ENCODE results near the gene EIF2D.

EIF2D gene

DNA sequence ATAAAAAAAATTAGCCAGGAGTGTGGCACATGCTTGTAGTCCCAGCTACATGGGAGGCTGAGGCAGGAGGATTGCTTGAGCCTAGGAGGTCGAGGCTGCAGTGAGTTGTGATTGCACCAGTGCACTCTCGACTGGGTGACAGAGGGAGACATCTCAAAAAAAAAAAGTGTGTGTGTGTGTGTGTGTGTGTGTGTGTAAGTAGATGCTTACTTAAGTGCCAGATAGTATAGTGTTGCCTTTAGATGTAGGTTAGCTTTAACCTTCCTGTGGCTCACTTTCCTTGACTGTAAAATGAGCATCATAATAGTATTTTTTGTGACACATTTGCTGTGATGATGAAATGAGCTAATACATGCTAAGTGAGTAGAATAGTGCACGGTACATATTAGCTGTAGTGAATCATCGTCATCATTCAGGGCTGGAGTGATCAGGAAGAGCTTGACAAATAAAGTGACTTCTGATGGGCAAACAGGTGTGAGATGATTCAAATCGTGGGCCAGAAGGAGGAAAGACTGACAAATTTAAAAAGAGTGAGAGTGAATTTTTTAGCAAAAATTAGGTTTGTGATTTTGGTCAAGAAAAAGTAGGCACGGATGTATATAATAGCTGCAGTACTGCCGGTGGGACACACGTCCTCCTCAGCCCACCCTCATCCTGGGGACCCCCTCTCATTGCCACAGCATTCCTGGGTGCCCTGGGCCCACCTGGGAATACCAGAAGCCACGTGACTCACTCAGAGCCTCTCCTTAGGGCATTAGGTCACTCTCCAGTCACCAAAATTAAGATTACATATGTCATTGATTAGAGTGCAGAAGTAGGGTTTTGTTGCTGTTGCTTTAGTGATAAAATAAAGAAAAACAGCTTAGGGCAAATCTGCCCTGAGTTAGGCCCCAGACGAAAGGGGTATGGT is 33.9 kb downstream of the EIF2D start:
- H3K27me3 ChIP-seq (ENCODE audit: insufficient read depth, low read length): no peaks in the 10 kb centered on the region
- H3K4me1 ChIP-seq (ENCODE audit: insufficient read depth, low read length): no peaks in the 10 kb centered on the region
- H3K4me3 ChIP-seq (ENCODE audit: low read length): no peak overlapping the region
- no peak overlapping the region for H3K9ac ChIP-seq (ENCODE audit: low read depth, low read length)
- H3K9me3 ChIP-seq (ENCODE audit: insufficient read depth, low read depth, low read length): no peaks in the 10 kb centered on the region
- no peaks in the 10 kb centered on the region for H3K36me3 ChIP-seq (ENCODE audit: insufficient read depth, low read length)
- 82% methylated on average over 10 of the region's 10 CpGs for WGBS
- no peak overlapping the region for H3K27ac ChIP-seq (ENCODE audit: low read depth, low read length)

DNA sequence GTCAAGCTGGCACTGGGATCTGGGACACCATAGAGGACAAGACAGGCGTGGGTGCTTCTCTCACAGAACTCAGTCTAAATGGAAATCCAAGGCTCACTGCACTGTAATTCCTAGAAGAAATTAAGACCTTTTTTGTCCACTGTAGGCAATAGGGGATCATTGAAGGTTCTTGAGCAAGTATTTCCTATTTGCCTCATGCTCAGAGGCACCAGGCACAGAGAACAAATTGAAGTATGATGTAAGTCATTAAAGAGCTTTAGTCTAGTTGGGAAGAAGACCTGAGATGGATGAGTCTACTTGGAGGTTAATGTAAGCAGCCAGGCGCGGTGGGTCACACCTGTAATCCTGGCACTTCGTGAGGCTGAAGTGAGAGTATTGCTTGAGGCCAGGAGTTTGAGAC is 34.6 kb downstream of the EIF2D start:
- Histone ChIP-seq H3K9ac (ENCODE audit: low read depth, low read length) (no peak overlapping the region), H3K27ac (ENCODE audit: low read depth, low read length) (no peak overlapping the region), H3K27me3 (ENCODE audit: insufficient read depth, low read length) (no peaks in the 10 kb centered on the region), H3K4me1 (ENCODE audit: insufficient read depth, low read length) (no peaks in the 10 kb centered on the region), H3K4me3 (ENCODE audit: low read length) (no peak overlapping the region), H3K36me3 (ENCODE audit: insufficient read depth, low read length) (no peaks in the 10 kb centered on the region), H3K9me3 (ENCODE audit: insufficient read depth, low read depth, low read length) (no peaks in the 10 kb centered on the region)
- 71% methylated on average over 4 of the region's 4 CpGs for WGBS

DNA sequence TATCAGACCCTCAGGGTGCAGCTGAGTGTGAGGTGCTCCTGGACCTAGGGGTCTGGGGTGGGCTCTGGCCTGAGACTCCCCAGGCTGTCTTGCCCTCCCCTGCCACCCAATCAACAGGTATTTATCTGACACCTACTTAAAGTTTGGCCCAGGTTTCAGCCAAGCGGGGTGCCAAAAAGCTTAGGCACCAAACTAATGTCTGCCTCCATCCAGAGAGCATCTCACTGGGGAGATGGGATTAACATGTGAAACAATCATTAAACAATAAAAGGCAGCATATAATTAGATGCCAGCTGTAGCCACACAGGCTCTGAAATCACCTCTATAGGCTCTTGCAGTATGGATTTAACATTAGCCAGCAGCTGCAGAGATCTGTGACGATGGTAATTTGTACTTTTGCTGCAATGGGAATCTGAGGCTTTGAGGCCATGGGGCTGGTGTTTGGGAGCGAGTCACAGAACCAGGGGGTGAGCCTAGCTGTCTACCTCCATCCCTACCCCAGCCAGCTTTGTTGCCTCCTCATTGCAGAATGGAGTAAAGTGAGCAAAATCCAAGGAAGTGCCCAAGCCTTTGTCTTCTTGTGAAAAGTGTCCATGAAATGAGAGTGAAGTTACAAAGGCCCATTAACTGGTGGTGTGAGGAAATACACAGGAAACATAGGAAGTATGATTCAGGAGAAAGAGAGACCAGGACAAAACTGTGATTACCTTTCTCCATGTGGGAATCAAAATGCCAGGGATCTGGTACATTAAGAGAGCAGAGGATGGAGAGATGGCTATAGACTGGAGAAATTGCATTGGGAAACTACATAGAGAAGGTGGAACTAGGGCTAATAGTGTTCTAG is 36.1 kb downstream of the EIF2D start:
- H3K9ac ChIP-seq (ENCODE audit: low read depth, low read length): no peak overlapping the region
- WGBS: 98% methylated on average over 3 of the region's 3 CpGs
- H3K36me3 ChIP-seq (ENCODE audit: insufficient read depth, low read length): no peaks in the 10 kb centered on the region
- no peak overlapping the region for H3K4me3 ChIP-seq (ENCODE audit: low read length)
- no peaks in the 10 kb centered on the region for H3K9me3 ChIP-seq (ENCODE audit: insufficient read depth, low read depth, low read length)
- H3K27ac ChIP-seq (ENCODE audit: low read depth, low read length): no peak overlapping the region
- no peaks in the 10 kb centered on the region for H3K4me1 ChIP-seq (ENCODE audit: insufficient read depth, low read length)
- H3K27me3 ChIP-seq (ENCODE audit: insufficient read depth, low read length): no peaks in the 10 kb centered on the region

DNA sequence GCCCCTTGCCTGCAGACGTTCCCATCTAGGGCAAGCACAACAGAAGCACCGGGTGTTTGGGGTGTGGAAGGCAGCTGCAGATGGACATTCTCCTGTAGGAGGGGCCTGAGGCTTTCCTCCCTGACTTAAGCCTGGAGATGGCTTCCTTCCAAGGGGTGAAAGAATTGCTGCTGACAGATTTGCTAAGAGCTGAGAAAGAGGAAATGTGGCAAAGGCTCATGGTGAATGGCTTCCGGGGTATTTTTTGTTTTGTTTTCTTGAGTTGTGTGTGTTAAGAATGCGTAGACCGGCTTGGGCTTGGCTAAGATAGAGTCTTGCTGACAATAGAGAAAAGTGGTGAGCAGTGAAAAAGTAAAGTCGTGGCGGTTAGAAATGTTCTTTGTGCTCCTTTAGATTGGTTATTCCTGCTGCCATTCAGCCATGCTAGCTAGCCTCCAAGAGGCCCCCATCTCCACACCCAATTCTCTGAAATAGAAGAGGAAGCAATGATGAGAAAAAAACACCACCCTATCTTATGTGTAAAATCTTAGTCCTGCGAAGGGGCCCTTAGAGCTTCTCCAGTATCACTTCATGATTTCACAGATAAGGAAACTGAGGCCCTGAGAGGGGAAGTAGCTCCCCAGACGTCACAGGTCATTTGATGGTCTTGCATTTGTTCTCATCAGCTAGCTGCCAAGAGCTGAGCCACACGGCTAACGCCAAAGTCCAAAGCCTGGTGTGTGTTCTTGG is 36.9 kb downstream of the EIF2D start:
- no peaks in the 10 kb centered on the region for H3K27me3 ChIP-seq (ENCODE audit: insufficient read depth, low read length)
- H3K4me3 ChIP-seq (ENCODE audit: low read length): no peak overlapping the region
- 77% methylated on average over 11 of the region's 11 CpGs for WGBS
- H3K9ac ChIP-seq (ENCODE audit: low read depth, low read length): no peak overlapping the region
- H3K4me1 ChIP-seq (ENCODE audit: insufficient read depth, low read length): no peaks in the 10 kb centered on the region
- H3K27ac ChIP-seq (ENCODE audit: low read depth, low read length): no peak overlapping the region
- H3K36me3 ChIP-seq (ENCODE audit: insufficient read depth, low read length): no peaks in the 10 kb centered on the region
- H3K9me3 ChIP-seq (ENCODE audit: insufficient read depth, low read depth, low read length): no peaks in the 10 kb centered on the region

DNA sequence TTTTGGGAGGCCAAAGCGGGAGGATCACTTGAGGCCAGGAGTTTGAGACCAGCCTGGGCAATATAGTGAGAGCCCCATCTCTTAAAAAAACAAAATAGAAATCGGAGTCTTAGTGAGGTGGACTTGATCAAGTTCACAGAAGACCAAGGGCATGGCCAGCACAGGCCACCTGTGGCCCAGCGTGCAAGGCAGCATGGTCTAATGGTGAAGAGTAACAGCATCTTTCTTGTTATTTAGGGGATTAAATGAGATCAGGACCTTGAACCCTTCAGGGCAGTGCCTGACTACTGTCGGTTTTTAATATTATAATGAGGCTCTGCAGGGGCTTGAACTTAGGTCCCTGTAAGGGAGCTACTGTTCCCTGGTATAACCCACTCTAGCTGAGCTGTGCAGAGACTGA is 38.5 kb downstream of the EIF2D start:
- 85% methylated on average over 4 of the region's 4 CpGs for WGBS
- no peak overlapping the region for H3K4me3 ChIP-seq (ENCODE audit: low read length)
- H3K36me3 ChIP-seq (ENCODE audit: insufficient read depth, low read length): no peaks in the 10 kb centered on the region
- no peaks in the 10 kb centered on the region for H3K27me3 ChIP-seq (ENCODE audit: insufficient read depth, low read length)
- no peak overlapping the region for H3K9ac ChIP-seq (ENCODE audit: low read depth, low read length)
- no peaks in the 10 kb centered on the region for H3K9me3 ChIP-seq (ENCODE audit: insufficient read depth, low read depth, low read length)
- H3K4me1 ChIP-seq (ENCODE audit: insufficient read depth, low read length): peaks cover 8% of the 10 kb centered on the region; the same call in 1 of the 2 replicates
- no peak overlapping the region for H3K27ac ChIP-seq (ENCODE audit: low read depth, low read length)

DNA sequence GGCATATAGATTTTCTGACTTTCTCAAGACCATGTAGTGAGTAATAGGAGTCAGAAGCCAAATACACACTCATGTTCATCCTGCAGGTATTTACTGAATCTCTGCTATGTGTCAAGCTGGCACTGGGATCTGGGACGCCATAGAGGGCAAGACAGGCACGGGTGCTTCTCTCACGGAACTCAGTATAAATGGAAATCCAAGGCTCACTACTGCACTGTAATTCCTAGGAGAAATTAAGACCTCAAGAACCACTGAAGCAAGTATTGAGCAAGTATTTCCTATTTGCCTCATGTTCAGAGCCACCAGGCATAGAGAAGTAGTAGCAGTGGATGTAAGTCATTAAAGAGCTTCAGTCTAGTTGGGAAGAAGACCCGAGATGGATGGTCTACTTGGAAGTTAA is 38.9 kb downstream of the EIF2D start:
- H3K9ac ChIP-seq (ENCODE audit: low read depth, low read length): no peak overlapping the region

DNA sequence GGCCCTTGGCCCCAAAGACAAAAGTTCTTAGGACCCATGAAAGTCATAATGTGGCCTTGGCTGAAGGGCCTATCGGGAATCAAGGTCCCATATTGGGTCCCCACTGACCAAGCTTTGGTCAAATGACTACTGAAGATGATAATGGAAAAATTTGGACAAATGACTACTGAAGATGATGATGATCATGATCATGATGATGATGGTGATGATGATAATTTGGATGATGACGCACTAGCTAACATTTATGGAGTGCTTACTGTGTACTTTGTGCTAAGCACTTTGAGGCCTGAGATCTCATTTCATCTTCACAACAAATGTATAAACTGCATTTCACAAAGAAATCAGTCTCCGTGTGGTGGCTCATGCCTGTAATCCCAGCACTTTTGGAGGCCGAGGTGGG is 39.4 kb downstream of the EIF2D start:
- H3K9ac ChIP-seq (ENCODE audit: low read depth, low read length): no peak overlapping the region
- peaks cover 8% of the 10 kb centered on the region; the same call in 1 of the 2 replicates for H3K4me1 ChIP-seq (ENCODE audit: insufficient read depth, low read length)
- no peak overlapping the region for H3K4me3 ChIP-seq (ENCODE audit: low read length)
- no peak overlapping the region for H3K27ac ChIP-seq (ENCODE audit: low read depth, low read length)
- no peaks in the 10 kb centered on the region for H3K36me3 ChIP-seq (ENCODE audit: insufficient read depth, low read length)
- H3K27me3 ChIP-seq (ENCODE audit: insufficient read depth, low read length): no peaks in the 10 kb centered on the region
- 95% methylated on average over 4 of the region's 4 CpGs for WGBS
- no peaks in the 10 kb centered on the region for H3K9me3 ChIP-seq (ENCODE audit: insufficient read depth, low read depth, low read length)

More for the DNA sequence above, 38.9 kb downstream of the EIF2D start:
- no peaks in the 10 kb centered on the region for H3K9me3 ChIP-seq (ENCODE audit: insufficient read depth, low read depth, low read length)
- peaks cover 8% of the 10 kb centered on the region; the same call in 1 of the 2 replicates for H3K4me1 ChIP-seq (ENCODE audit: insufficient read depth, low read length)
- H3K27ac ChIP-seq (ENCODE audit: low read depth, low read length): no peak overlapping the region
- 93% methylated on average over 4 of the region's 4 CpGs for WGBS
- H3K36me3 ChIP-seq (ENCODE audit: insufficient read depth, low read length): no peaks in the 10 kb centered on the region
- H3K4me3 ChIP-seq (ENCODE audit: low read length): no peak overlapping the region
- no peaks in the 10 kb centered on the region for H3K27me3 ChIP-seq (ENCODE audit: insufficient read depth, low read length)

DNA sequence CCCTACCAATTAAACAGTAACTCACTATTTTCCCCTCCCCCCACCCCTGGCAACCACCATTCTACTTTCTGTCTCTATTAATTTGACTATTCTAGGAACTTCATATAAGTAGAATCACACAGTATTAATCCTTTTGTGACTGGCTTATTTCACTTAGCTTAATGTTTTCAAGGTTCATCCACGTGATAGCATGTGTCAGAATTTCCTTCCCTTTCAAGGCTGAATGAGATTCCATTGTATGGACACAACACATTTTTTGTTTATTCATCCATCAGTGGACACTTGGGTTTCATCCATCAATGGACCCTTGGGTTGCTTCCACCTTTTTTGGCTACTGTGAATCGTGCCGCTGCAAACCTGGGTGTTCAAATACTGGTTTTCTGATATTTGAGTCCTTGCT is 41.7 kb downstream of the EIF2D start:
- Histone ChIP-seq H3K27ac (ENCODE audit: low read depth, low read length) (no peak overlapping the region), H3K4me1 (ENCODE audit: insufficient read depth, low read length) (peaks cover 8% of the 10 kb centered on the region; the same call in 1 of the 2 replicates), H3K36me3 (ENCODE audit: insufficient read depth, low read length) (no peaks in the 10 kb centered on the region), H3K4me3 (ENCODE audit: low read length) (no peak overlapping the region), H3K9me3 (ENCODE audit: insufficient read depth, low read depth, low read length) (no peaks in the 10 kb centered on the region), H3K9ac (ENCODE audit: low read depth, low read length) (no peak overlapping the region), H3K27me3 (ENCODE audit: insufficient read depth, low read length) (no peaks in the 10 kb centered on the region)
- 97% methylated on average over 3 of the region's 3 CpGs for WGBS

DNA sequence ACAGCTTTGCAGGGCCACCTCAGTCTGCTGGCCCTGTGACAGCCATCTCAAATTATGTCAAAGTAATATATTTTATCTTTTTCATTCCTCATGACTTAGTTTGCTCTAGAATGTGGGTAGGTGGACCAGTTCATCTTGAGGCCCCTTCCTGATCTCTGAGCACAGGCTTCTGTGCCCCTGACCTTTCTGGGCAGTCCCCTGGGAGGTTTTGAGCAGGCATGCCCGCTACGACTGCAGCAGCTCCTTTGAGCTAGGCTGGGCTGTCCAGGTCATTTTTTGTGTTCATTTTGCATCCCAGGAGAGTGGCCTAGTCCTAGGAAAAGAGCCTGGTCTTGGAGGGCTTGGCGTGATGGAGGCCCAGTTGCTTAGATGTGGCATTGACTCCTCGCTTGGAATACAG is 42.7 kb downstream of the EIF2D start:
- H3K27ac ChIP-seq (ENCODE audit: low read depth, low read length): no peak overlapping the region
- no peaks in the 10 kb centered on the region for H3K36me3 ChIP-seq (ENCODE audit: insufficient read depth, low read length)
- WGBS: 96% methylated on average over 4 of the region's 4 CpGs

DNA sequence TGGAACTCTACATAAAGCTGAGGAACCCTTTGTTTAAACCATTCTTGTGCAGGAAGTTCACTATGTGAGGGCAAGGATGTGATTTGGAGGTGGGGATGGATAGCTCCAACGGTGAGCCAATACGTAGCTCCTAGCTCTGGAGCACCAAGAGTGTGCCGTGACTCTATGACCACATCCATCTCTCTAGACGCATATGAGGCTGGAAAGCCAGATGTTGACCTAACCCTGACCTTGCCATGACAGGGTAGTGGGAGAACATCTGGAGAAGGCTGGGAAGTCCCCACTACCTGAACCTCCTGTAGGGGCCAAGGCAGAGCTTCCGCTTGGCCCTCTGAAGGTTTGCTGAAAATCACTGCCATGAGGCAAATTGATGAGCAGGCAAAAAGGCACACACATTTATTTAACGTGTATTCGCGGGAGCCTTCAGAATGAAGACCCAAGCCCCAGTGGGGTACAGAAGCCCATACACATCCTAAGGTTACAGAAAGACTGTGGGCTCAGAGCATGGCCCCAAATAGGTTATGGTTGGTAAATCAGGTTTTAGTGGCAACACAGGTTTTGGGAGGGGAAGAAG is 43.4 kb downstream of the EIF2D start:
- Histone ChIP-seq H3K36me3 (ENCODE audit: insufficient read depth, low read length) (no peaks in the 10 kb centered on the region), H3K9me3 (ENCODE audit: insufficient read depth, low read depth, low read length) (no peaks in the 10 kb centered on the region), H3K9ac (ENCODE audit: low read depth, low read length) (no peak overlapping the region), H3K27me3 (ENCODE audit: insufficient read depth, low read length) (no peaks in the 10 kb centered on the region), H3K4me3 (ENCODE audit: low read length) (no peak overlapping the region), H3K27ac (ENCODE audit: low read depth, low read length) (no peak overlapping the region), H3K4me1 (ENCODE audit: insufficient read depth, low read length) (peaks cover 8% of the 10 kb centered on the region; the same call in 1 of the 2 replicates)
- 88% methylated on average over 8 of the region's 8 CpGs for WGBS

More for the DNA sequence above, 42.7 kb downstream of the EIF2D start:
- Histone ChIP-seq H3K4me3 (ENCODE audit: low read length) (no peak overlapping the region), H3K9ac (ENCODE audit: low read depth, low read length) (no peak overlapping the region), H3K4me1 (ENCODE audit: insufficient read depth, low read length) (peaks cover 8% of the 10 kb centered on the region; the same call in 1 of the 2 replicates), H3K9me3 (ENCODE audit: insufficient read depth, low read depth, low read length) (no peaks in the 10 kb centered on the region), H3K27me3 (ENCODE audit: insufficient read depth, low read length) (no peaks in the 10 kb centered on the region)
